Measurements from ENCODE around the gene TBL1XR1.

DNA sequence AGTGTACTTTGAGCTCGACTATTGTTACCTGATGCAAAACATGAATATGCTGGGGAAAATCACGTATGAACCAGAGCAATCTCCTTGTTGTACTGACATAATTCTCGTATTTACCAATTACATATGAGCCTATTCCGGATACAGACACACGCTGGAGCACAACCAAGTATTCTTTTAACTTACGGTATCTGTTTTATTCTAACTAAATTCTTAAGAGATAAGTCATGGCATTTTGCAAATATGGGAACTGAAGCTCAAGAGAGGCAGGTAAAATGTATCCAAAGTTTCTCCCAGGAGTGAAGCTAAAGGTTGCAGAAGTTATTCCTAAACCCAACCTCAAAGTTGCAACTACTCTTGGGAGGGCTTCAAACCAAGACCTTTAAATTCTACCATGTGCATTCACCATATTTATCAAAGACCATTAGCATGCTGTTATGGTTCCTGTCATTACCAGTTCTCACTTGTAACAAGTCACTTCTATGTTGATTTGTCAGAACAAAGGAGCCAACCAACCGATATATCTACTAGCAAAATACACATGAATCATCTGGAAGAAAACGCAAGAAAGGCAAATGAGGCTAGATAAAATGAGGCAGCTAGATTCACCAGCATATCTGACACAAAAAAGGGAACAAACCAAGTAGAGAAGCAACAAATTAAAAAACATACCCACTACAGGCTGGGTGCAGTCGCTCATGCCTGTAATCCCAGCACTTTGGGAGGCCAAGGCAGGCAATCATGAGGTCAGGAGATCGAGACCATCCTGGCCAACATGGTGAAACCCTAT lies 17.8 kb downstream of the TBL1XR1 start:
- no peak for TF ChIP-seq EZH2 (IDR thresholded peaks at IDR 0.05; ENCODE audit: borderline replicate concordance, low read depth, low read length, poor library complexity, severe bottlenecking)
- TF ChIP-seq, protein P1, sequence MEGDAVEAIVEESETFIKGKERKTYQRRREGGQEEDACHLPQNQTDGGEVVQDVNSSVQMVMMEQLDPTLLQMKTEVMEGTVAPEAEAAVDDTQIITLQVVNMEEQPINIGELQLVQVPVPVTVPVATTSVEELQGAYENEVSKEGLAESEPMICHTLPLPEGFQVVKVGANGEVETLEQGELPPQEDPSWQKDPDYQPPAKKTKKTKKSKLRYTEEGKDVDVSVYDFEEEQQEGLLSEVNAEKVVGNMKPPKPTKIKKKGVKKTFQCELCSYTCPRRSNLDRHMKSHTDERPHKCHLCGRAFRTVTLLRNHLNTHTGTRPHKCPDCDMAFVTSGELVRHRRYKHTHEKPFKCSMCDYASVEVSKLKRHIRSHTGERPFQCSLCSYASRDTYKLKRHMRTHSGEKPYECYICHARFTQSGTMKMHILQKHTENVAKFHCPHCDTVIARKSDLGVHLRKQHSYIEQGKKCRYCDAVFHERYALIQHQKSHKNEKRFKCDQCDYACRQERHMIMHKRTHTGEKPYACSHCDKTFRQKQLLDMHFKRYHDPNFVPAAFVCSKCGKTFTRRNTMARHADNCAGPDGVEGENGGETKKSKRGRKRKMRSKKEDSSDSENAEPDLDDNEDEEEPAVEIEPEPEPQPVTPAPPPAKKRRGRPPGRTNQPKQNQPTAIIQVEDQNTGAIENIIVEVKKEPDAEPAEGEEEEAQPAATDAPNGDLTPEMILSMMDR (conservative IDR thresholded peaks at IDR 0.05; ENCODE audit: low read depth, low read length): no peak
